Thoracic aorta (tissue), 2 donors: ENCODE data around the gene CAPN5. TPM values are rescaled to one million over a fixed set of nuclear protein-coding genes. Genes with fewer than 3 reads are reported as not detected.
A peak's percentile ranks its signal among the peaks of the same experiment; 100 is the strongest.
"Not testable (repeated sequence)": the region's sequence is repeated elsewhere in the genome, so short reads cannot be mapped to it uniquely, and the experiment has no call there.

Source experiments
- ATAC-seq: fragments of 150-250 bp; one replicate; pipeline ENCODE4 v1.8.0; 2017; ENCODE audit warnings: low read depth; ENCODE audit not compliant: insufficient number of reproducible peaks, low FRiP score
- DNase-seq: peaks from one replicate; pipeline ENCODE4 v3.0.0-alpha.2; 2020; ENCODE audit warnings: low spot score
- H3K27ac ChIP-seq, 2 donors: fragments of 200-600 bp; sonication (generic); 1 replicate in 1 of 2; 2 replicates in 1 of 2; pipeline ENCODE4 v1.5.1; 2016; ENCODE audit warnings: mild to moderate bottlenecking in 2 of 2, moderate library complexity in 2 of 2
- H3K27me3 ChIP-seq: fragments of 200-600 bp; sonication (generic); replicated peaks from 2 replicates; pipeline ENCODE4 v1.6.0; 2016; ENCODE audit warnings: mild to moderate bottlenecking; ENCODE audit not compliant: insufficient read depth
- H3K36me3 ChIP-seq: fragments of 200-600 bp; sonication (generic); one replicate; pipeline ENCODE4 v1.5.1; 2016
- H3K4me1 ChIP-seq, 2 donors: fragments of 200-600 bp; sonication (generic); 1 replicate in 1 of 2; 2 replicates in 1 of 2; pipeline versions ENCODE4 v1.5.1 to v1.6.0; 2016; ENCODE audit warnings: low read depth in 2 of 2, mild to moderate bottlenecking in 1 of 2; ENCODE audit not compliant: control insufficient read depth in 1 of 2
- H3K4me3 ChIP-seq: fragments of 200-600 bp; sonication (generic); 2 replicates; pipeline ENCODE4 v1.5.1; 2016; ENCODE audit warnings: mild to moderate bottlenecking
- H3K9me3 ChIP-seq: fragments of 200-600 bp; sonication (generic); 2 replicates; pipeline ENCODE4 v1.5.1; 2016
- CTCF ChIP-seq: fragments of 200-600 bp; sonication (generic); IDR thresholded peaks from one replicate; pipeline ENCODE4 v1.5.1; 2019; ENCODE audit warnings: antibody characterized with exemption
- total RNA-seq, 2 donors: library from RNA; depleted of rRNA; stranded (reverse); fragments of >200 nt; gene quantifications; one replicate each; pipeline versions ENCODE4 v1.1.0 to v1.2.3, GENCODE V29; 2016

The CAPN5 gene
- total RNA-seq, 2 donors from 2014 or later: 9.5 to 20.8 TPM

GRCh38 chr11:77042111-77042726 lies 24.6 kb upstream of the CAPN5 start:
- no peaks in the 10 kb centered on the region for H3K9me3 ChIP-seq
- ATAC-seq (no peak), DNase-seq (no peak)
- no peak overlapping the region for H3K4me3 ChIP-seq
- H3K27ac ChIP-seq: no peak overlapping the region
- no peak for TF ChIP-seq CTCF
- peaks cover 3 to 9% of the 10 kb centered on the region in 2 donors for H3K4me1 ChIP-seq
- no peaks in the 10 kb centered on the region for H3K27me3 ChIP-seq
- no peaks in the 10 kb centered on the region for H3K36me3 ChIP-seq

- ATAC-seq (no peak), DNase-seq (no peak)
- H3K36me3 ChIP-seq: no peaks in the 10 kb centered on the region
- H3K4me3 ChIP-seq: no peak overlapping the region
- no peak overlapping the region for H3K27ac ChIP-seq
- H3K4me1 ChIP-seq: peaks cover 3 to 8% of the 10 kb centered on the region in 2 donors
- H3K9me3 ChIP-seq: no peaks in the 10 kb centered on the region
- no peaks in the 10 kb centered on the region for H3K27me3 ChIP-seq
- TF ChIP-seq CTCF: no peak
Measured at GRCh38 chr11:77044356-77044755, 22.4 kb upstream of the CAPN5 start.

- DNase-seq (no peak), ATAC-seq (no peak)
- Histone ChIP-seq H3K27me3 (no peaks in the 10 kb centered on the region), H3K27ac (no peak overlapping the region), H3K36me3 (no peaks in the 10 kb centered on the region), H3K9me3 (no peaks in the 10 kb centered on the region), H3K4me1 (peaks cover 3% of the 10 kb centered on the region in 2 donors), H3K4me3 (no peak overlapping the region)
- TF ChIP-seq CTCF: no peak
Measured at GRCh38 chr11:77044886-77045285, 21.9 kb upstream of the CAPN5 start.

- TF ChIP-seq CTCF: peak; percentile 56
- Histone ChIP-seq H3K9me3 (no peaks in the 10 kb centered on the region), H3K36me3 (no peaks in the 10 kb centered on the region), H3K27me3 (no peaks in the 10 kb centered on the region), H3K27ac (no peak overlapping the region), H3K4me1 (peaks cover 0 to 3% of the 10 kb centered on the region in 2 donors), H3K4me3 (no peak overlapping the region)
- ATAC-seq (no peak), DNase-seq (no peak)
Measured at GRCh38 chr11:77046060-77046501, 20.7 kb upstream of the CAPN5 start.

- DNase-seq (peak; percentile 70), ATAC-seq (peak; percentile 96)
- no peaks in the 10 kb centered on the region for H3K27me3 ChIP-seq
- H3K4me3 ChIP-seq: peak overlapping the region; percentile 74
- H3K36me3 ChIP-seq: no peaks in the 10 kb centered on the region
- peak overlapping the region in 1 of 2 donors; percentile 3 for H3K27ac ChIP-seq
- H3K4me1 ChIP-seq: peaks cover 0 to 3% of the 10 kb centered on the region in 2 donors
- peak; percentile 62 for TF ChIP-seq CTCF
- H3K9me3 ChIP-seq: no peaks in the 10 kb centered on the region
Measured at GRCh38 chr11:77047007-77047927, 19.5 kb upstream of the CAPN5 start.

- not testable (repeated sequence) for DNase-seq, H3K4me3 ChIP-seq, ATAC-seq, H3K27me3 ChIP-seq, H3K36me3 ChIP-seq, H3K9me3 ChIP-seq, H3K27ac ChIP-seq, H3K4me1 ChIP-seq
Measured at GRCh38 chr11:77047928-77048446, 18.8 kb upstream of the CAPN5 start.
